GM12878 (cell line): ENCODE data around the gene GGNBP2. TPM values are rescaled to one million over a fixed set of nuclear protein-coding genes. Genes with fewer than 3 reads are reported as not detected.

ENCODE experiments used
- CBX3 ChIP-seq: fragments of 200-600 bp; sonication (generic); IDR thresholded peaks from 2 replicates; pipeline ENCODE4 v1.6.1; 2016; ENCODE audit warnings: low read depth, borderline replicate concordance
- CBX5 ChIP-seq: sonication (generic); IDR thresholded peaks from 2 replicates; pipeline ENCODE4 v1.6.1; 2016; ENCODE audit warnings: low read depth, moderate library complexity, mild to moderate bottlenecking, inconsistent platforms
- CHD1 ChIP-seq: IDR thresholded peaks from 2 replicates; pipeline ENCODE4 v1.6.1; 2012; ENCODE audit warnings: low read depth, low read length, improper control_type of control experiment
- HCFC1 ChIP-seq: fragments of 150-350 bp; IDR thresholded peaks from 2 replicates; pipeline ENCODE4 v1.6.1; 2014; ENCODE audit warnings: low read length
- JUNB ChIP-seq: IDR thresholded peaks from 2 replicates; pipeline ENCODE4 v1.6.1; 2016; ENCODE audit warnings: antibody characterized with exemption, mild to moderate bottlenecking
- MTA3 ChIP-seq: IDR thresholded peaks from 2 replicates; pipeline ENCODE4 v1.6.1; 2012; ENCODE audit warnings: low read length, inconsistent platforms, borderline replicate concordance
- NR2C1 ChIP-seq: fragments of 450-650 bp; IDR thresholded peaks from 2 replicates; pipeline ENCODE4 v1.6.1; 2017; ENCODE audit warnings: antibody characterized with exemption, mild to moderate bottlenecking, moderate library complexity
- NRF1 ChIP-seq: conservative IDR thresholded peaks from 2 replicates; pipeline ENCODE4 v1.6.1; 2011; ENCODE audit warnings: mild to moderate bottlenecking, low read depth, low read length, improper control_type of control experiment
- POLR2AphosphoS2 ChIP-seq: IDR thresholded peaks from 2 replicates; pipeline ENCODE4 v1.6.1; 2011; ENCODE audit warnings: low read depth, mild to moderate bottlenecking, low read length, improper control_type of control experiment, moderate library complexity
- POLR2AphosphoS5 ChIP-seq: IDR thresholded peaks from 2 replicates; pipeline ENCODE4 v1.6.1; 2011; ENCODE audit warnings: mild to moderate bottlenecking, low read length, inconsistent platforms
- RAD21 ChIP-seq: IDR thresholded peaks from 2 replicates; pipeline ENCODE4 v1.6.1; 2011; ENCODE audit warnings: mild to moderate bottlenecking, low read depth, low read length, moderate library complexity; ENCODE audit not compliant: insufficient read depth
- SIX5 ChIP-seq: IDR thresholded peaks from 2 replicates; pipeline ENCODE4 v1.6.1; 2011; ENCODE audit warnings: mild to moderate bottlenecking, low read depth, low read length, moderate library complexity; ENCODE audit not compliant: severe bottlenecking
- SREBF2 ChIP-seq: IDR thresholded peaks from 2 replicates; pipeline ENCODE4 v1.6.1; 2012; ENCODE audit warnings: mild to moderate bottlenecking, low read length
- STAT1 ChIP-seq: fragments of 450-650 bp; conservative IDR thresholded peaks from 2 replicates; pipeline ENCODE4 v1.6.1; 2014; ENCODE audit warnings: antibody characterized with exemption, mild to moderate bottlenecking
- SUPT20H ChIP-seq: IDR thresholded peaks from 2 replicates; pipeline ENCODE4 v1.6.1; 2011; ENCODE audit warnings: low read depth, mild to moderate bottlenecking, low read length, moderate library complexity, borderline replicate concordance; ENCODE audit not compliant: control insufficient read depth
- TAF1 ChIP-seq: IDR thresholded peaks from 2 replicates; pipeline ENCODE4 v1.6.1; 2011; ENCODE audit warnings: mild to moderate bottlenecking, low read depth, low read length, borderline replicate concordance
- TCF3 ChIP-seq: IDR thresholded peaks from 2 replicates; pipeline ENCODE4 v1.6.1; 2012; ENCODE audit warnings: low read depth, mild to moderate bottlenecking, low read length, borderline replicate concordance; ENCODE audit not compliant: insufficient read depth
- ZSCAN29 ChIP-seq: fragments of 450-650 bp; IDR thresholded peaks from 2 replicates; pipeline ENCODE4 v1.6.1; 2017; ENCODE audit warnings: mild to moderate bottlenecking, moderate library complexity
- polyA plus RNA-seq, 11 experiments: library from polyadenylated mRNA; depleted of rRNA in 4 of 11; unstranded in 6 of 11; stranded (reverse) in 5 of 11; fragments of >200 nt; fragmentation: Nextera tagmentation in 4 of 11; fragmentation: Illumina TruSeq in 1 of 11; extraction: Ambion mirVana in 4 of 11; extraction: Trizol in 1 of 11; gene quantifications; 1 replicate in 1 of 11; 2 replicates in 10 of 11; pipeline versions ENCODE4 v1.2.1 to v1.2.3, GENCODE V29; 2011 to 2016; ENCODE audit warnings: inconsistent platforms in 2 of 11, missing spikeins in 2 of 11, low read depth in 1 of 11
- total RNA-seq, 4 experiments: library from RNA; depleted of rRNA in 3 of 4; stranded (reverse); fragments of >200 nt in 3 of 4; fragmentation: Illumina TruSeq in 1 of 4; extraction: Trizol in 1 of 4; gene quantifications; 2 replicates each; pipeline versions ENCODE4 v1.2.1 to v1.2.3, GENCODE V29; 2013 to 2021
- TF ChIP-seq, protein P1 (sequence below): fragments of 450-650 bp; IDR thresholded peaks from 2 replicates; pipeline ENCODE4 v1.6.1; 2017; ENCODE audit warnings: mild to moderate bottlenecking, moderate library complexity
- TF ChIP-seq, protein P2 (sequence below): IDR thresholded peaks from 2 replicates; pipeline ENCODE4 v1.6.1; 2011; ENCODE audit warnings: mild to moderate bottlenecking, low read depth, low read length, moderate library complexity; ENCODE audit not compliant: insufficient replicate concordance
- TF ChIP-seq, protein P3 (sequence below): IDR thresholded peaks from 2 replicates; pipeline ENCODE4 v1.6.1; 2012; ENCODE audit warnings: low read depth, low read length, improper control_type of control experiment
- TF ChIP-seq, protein P4 (sequence below): IDR thresholded peaks from 2 replicates; pipeline ENCODE4 v1.6.1; 2011; ENCODE audit warnings: borderline replicate concordance, low read depth, mild to moderate bottlenecking, moderate library complexity, mixed read lengths, low read length; ENCODE audit not compliant: insufficient read depth; ENCODE audit errors: extremely low read length

The GGNBP2 gene
- total and polyA plus RNA-seq, 10 of the 15 experiments (the other 5 are each of a cell fraction or from before 2014, with no cell fraction given): 36.3 to 82.0 (median 50.0) TPM

DNA sequence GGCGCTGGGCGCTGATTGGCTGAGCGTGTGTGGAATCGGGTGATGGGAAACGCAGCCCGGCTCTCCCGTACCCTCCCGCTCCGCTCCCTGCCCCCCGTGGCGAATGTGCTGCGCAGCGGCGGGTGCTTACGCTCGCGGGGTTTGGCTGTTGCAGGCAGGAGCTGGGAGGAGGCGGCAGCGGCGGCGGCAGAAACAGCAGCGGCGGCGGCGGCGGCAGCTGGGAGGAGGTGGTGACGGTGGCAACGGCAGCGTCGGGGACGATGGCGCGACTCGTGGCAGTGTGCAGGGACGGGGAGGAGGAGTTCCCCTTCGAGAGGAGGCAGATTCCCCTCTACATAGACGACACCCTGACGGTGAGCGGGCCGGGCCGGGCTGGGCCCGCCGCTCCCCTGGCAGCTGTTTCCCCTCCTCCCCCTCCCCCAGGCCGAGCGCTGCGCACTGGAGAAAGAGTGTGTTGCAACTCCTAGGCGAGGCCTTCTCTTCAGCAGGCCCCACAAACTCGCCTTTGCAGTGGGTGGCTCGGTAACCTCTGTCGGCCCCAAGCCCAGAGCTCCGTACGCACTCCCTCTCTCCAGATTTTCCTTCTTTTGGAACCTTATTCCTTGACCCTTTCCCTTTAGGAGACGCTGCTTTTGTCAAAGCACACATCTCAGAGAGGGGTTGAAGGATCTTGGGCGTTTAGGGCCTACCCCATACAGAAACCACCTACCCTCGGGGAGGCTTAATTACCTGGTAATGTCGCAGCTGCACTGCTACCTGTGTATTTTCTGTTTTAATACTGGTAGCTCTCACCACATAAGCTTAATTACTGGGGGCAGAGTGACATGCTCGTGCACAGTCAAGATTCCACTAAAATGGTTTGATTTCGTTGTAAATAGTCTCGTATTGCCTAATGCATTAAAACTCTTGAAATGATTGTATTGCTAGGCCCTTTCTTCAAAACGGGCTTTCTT is 1.0 kb downstream of the GGNBP2 start (continued):
- TF ChIP-seq, protein P1, sequence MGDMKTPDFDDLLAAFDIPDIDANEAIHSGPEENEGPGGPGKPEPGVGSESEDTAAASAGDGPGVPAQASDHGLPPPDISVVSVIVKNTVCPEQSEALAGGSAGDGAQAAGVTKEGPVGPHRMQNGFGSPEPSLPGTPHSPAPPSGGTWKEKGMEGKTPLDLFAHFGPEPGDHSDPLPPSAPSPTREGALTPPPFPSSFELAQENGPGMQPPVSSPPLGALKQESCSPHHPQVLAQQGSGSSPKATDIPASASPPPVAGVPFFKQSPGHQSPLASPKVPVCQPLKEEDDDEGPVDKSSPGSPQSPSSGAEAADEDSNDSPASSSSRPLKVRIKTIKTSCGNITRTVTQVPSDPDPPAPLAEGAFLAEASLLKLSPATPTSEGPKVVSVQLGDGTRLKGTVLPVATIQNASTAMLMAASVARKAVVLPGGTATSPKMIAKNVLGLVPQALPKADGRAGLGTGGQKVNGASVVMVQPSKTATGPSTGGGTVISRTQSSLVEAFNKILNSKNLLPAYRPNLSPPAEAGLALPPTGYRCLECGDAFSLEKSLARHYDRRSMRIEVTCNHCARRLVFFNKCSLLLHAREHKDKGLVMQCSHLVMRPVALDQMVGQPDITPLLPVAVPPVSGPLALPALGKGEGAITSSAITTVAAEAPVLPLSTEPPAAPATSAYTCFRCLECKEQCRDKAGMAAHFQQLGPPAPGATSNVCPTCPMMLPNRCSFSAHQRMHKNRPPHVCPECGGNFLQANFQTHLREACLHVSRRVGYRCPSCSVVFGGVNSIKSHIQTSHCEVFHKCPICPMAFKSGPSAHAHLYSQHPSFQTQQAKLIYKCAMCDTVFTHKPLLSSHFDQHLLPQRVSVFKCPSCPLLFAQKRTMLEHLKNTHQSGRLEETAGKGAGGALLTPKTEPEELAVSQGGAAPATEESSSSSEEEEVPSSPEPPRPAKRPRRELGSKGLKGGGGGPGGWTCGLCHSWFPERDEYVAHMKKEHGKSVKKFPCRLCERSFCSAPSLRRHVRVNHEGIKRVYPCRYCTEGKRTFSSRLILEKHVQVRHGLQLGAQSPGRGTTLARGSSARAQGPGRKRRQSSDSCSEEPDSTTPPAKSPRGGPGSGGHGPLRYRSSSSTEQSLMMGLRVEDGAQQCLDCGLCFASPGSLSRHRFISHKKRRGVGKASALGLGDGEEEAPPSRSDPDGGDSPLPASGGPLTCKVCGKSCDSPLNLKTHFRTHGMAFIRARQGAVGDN: peak; percentile 21; the same call in 1 of the 2 replicates
- TF ChIP-seq, protein P2, sequence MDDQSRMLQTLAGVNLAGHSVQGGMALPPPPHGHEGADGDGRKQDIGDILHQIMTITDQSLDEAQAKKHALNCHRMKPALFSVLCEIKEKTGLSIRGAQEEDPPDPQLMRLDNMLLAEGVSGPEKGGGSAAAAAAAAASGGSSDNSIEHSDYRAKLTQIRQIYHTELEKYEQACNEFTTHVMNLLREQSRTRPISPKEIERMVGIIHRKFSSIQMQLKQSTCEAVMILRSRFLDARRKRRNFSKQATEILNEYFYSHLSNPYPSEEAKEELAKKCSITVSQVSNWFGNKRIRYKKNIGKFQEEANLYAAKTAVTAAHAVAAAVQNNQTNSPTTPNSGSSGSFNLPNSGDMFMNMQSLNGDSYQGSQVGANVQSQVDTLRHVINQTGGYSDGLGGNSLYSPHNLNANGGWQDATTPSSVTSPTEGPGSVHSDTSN: peak; percentile 57
- no peak; the same call in 1 of the 2 replicates for TF ChIP-seq STAT1
- peak; percentile 84 for TF ChIP-seq HCFC1
- TF ChIP-seq CBX3: no peak
- TF ChIP-seq RAD21: no peak
- TF ChIP-seq SREBF2: no peak
- TF ChIP-seq POLR2AphosphoS2: no peak; the same call in 1 of the 2 replicates
- no peak for TF ChIP-seq JUNB
- TF ChIP-seq, protein P3, sequence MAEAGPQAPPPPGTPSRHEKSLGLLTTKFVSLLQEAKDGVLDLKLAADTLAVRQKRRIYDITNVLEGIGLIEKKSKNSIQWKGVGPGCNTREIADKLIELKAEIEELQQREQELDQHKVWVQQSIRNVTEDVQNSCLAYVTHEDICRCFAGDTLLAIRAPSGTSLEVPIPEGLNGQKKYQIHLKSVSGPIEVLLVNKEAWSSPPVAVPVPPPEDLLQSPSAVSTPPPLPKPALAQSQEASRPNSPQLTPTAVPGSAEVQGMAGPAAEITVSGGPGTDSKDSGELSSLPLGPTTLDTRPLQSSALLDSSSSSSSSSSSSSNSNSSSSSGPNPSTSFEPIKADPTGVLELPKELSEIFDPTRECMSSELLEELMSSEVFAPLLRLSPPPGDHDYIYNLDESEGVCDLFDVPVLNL: peak; percentile 45; the same call in 1 of the 2 replicates
- 0 out of 2 replicates have a peak, but pooled peaks have one; percentile 52 for TF ChIP-seq CHD1
- 0 out of 2 replicates have a peak, but pooled peaks have one; percentile 29 for TF ChIP-seq NR2C1
- TF ChIP-seq TCF3: peak; percentile 47; the same call in 1 of the 2 replicates
- TF ChIP-seq, protein P4, sequence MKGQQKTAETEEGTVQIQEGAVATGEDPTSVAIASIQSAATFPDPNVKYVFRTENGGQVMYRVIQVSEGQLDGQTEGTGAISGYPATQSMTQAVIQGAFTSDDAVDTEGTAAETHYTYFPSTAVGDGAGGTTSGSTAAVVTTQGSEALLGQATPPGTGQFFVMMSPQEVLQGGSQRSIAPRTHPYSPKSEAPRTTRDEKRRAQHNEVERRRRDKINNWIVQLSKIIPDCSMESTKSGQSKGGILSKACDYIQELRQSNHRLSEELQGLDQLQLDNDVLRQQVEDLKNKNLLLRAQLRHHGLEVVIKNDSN: no peak
- TF ChIP-seq MTA3: no peak
- TF ChIP-seq POLR2AphosphoS5: peak; percentile 44; the same call in 1 of the 2 replicates
- no peak for TF ChIP-seq CBX5
- peak; percentile 90 for TF ChIP-seq TAF1
- no peak for TF ChIP-seq SUPT20H
- TF ChIP-seq SIX5: peak; percentile 63
- TF ChIP-seq ZSCAN29: no peak
- 0 out of 2 replicates have a peak, but pooled peaks have one; percentile 26 for TF ChIP-seq NRF1
